ENCODE measurements around the gene ARHGAP10.

The ARHGAP10 gene

DNA sequence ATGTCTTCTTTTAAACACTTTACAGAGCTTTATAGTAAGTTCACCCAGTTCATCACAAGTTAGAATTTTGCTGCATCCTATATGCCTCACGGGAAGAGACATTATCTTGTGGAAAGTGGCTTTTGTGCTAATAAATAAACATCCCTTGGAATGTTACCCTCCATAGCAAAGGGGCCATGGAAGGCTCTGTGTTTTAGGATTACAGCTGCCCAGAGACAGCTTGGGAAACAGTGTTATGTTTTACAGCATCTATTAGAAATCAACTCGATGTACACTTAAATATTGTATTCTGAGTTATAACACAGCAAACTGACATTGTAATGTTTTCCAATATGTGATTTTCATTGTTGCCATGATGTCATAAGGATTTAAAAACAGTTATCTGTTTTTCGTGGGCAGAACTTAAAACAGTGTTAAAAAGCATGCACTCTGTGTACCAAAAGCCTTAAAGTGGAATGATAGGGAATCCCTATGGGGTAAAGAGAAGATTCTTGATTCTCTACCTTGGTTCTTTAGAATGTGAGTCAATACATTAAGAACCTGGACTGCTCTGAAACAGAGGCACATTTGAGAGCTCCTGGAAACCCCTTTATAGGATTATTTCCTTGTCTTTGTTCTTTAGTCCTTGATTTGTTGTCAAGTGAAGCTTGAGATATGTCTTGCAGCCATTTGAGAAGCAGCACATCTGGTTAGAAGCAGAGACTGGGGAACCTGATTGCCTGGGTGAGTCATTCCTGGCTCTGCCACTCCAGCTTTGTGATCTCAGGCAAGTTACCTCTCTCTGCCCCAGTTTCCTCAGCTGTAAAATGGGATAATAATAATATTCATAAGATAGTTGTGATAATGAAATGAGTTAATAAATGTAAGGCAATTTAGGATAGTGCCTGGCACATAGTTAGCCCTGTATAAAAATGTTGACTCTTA, 41.6 kb downstream of the ARHGAP10 start:
- Histone ChIP-seq H2BK5ac (ENCODE audit: low read depth, low read length, poor library complexity, severe bottlenecking) (no peak overlapping the region), H3K4ac (ENCODE audit: low read depth in 1 of 2, low read length in 2 of 2) (no peak overlapping the region), H3K4me2 (ENCODE audit: low read length, poor library complexity, severe bottlenecking) (no peak overlapping the region), H3K27ac (ENCODE audit: low read length, poor library complexity, severe bottlenecking) (peak overlapping the region; percentile 78), H2BK120ac (ENCODE audit: low read depth, low read length) (no peak overlapping the region), H3K27me3 (ENCODE audit: control insufficient read depth in 1 of 2, insufficient read depth in 1 of 2, low read length in 2 of 2) (no peaks in the 10 kb centered on the region), H2AFZ (ENCODE audit: low read depth, low read length) (no peak overlapping the region), H3K23ac (ENCODE audit: low read length in 2 of 2) (no peak overlapping the region), H3K36me3 (ENCODE audit: control insufficient read depth in 1 of 2, insufficient read depth in 2 of 2, low read depth in 1 of 2, low read length in 2 of 2) (peaks cover 0 to 7% of the 10 kb centered on the region in 2 experiments), H3K9me3 (ENCODE audit: control insufficient read depth, low read length) (no peaks in the 10 kb centered on the region), H3K18ac (ENCODE audit: low read depth in 1 of 2, low read length in 2 of 2) (no peak overlapping the region), H3K14ac (ENCODE audit: low read length in 2 of 2) (no peak overlapping the region), H2BK15ac (ENCODE audit: low read depth, poor library complexity, severe bottlenecking) (no peak overlapping the region), H2AK5ac (ENCODE audit: low read length, severe bottlenecking) (peak overlapping the region; percentile 61), H4K91ac (ENCODE audit: low read length) (no peak overlapping the region), H3K4me1 (ENCODE audit: control insufficient read depth, insufficient read depth, low read depth, low read length) (peaks cover 18% of the 10 kb centered on the region), H3K4me3 (ENCODE audit: insufficient read depth in 1 of 2, low read depth in 1 of 2, low read length in 2 of 2) (peak overlapping the region in 1 of 2 experiments; percentile 44), H3K79me1 (replicated peaks; ENCODE audit: low read length, poor library complexity, severe bottlenecking) (peaks cover 13% of the 10 kb centered on the region), H3K9ac (ENCODE audit: low read length) (peak overlapping the region; percentile 76), H2BK12ac (ENCODE audit: low read length in 2 of 2) (no peak overlapping the region), H4K8ac (ENCODE audit: low read length) (no peak overlapping the region)
- DNase-seq, result peak; percentile 73
- WGBS, result 8% methylated on average over 1 of the region's 3 CpGs

- H3K27me3 ChIP-seq (ENCODE audit: control insufficient read depth in 1 of 2, insufficient read depth in 1 of 2, low read length in 2 of 2), result no peaks in the 10 kb centered on the region
- H2AK5ac ChIP-seq (ENCODE audit: low read length, severe bottlenecking), result peak overlapping the region; percentile 66
- no peak overlapping the region for H3K27ac ChIP-seq (ENCODE audit: low read length, poor library complexity, severe bottlenecking)
- no peak overlapping the region for H3K23ac ChIP-seq (ENCODE audit: low read length in 2 of 2)
- H3K14ac ChIP-seq (ENCODE audit: low read length in 2 of 2), result no peak overlapping the region
- peak overlapping the region; percentile 13 to 85 for H3K18ac ChIP-seq (ENCODE audit: low read depth in 1 of 2, low read length in 2 of 2)
- H3K9ac ChIP-seq (ENCODE audit: low read length), result no peak overlapping the region
- WGBS, result 95% methylated on average over 10 of the region's 10 CpGs
- H4K91ac ChIP-seq (ENCODE audit: low read length), result peak overlapping the region; percentile 80
- no peak overlapping the region for H2BK15ac ChIP-seq (ENCODE audit: low read depth, poor library complexity, severe bottlenecking)
- peaks cover 21% of the 10 kb centered on the region for H3K4me1 ChIP-seq (ENCODE audit: control insufficient read depth, insufficient read depth, low read depth, low read length)
- H3K4me3 ChIP-seq (ENCODE audit: insufficient read depth in 1 of 2, low read depth in 1 of 2, low read length in 2 of 2), result no peak overlapping the region
- DNase-seq, result no peak
- H2AFZ ChIP-seq (ENCODE audit: low read depth, low read length), result no peak overlapping the region
- H3K79me1 ChIP-seq (replicated peaks; ENCODE audit: low read length, poor library complexity, severe bottlenecking), result peaks cover 15% of the 10 kb centered on the region
- peak overlapping the region; percentile 39 for H4K8ac ChIP-seq (ENCODE audit: low read length)
- H3K4ac ChIP-seq (ENCODE audit: low read depth in 1 of 2, low read length in 2 of 2), result peak overlapping the region; percentile 4 to 51
- H3K4me2 ChIP-seq (ENCODE audit: low read length, poor library complexity, severe bottlenecking), result no peak overlapping the region
- no peak overlapping the region for H2BK5ac ChIP-seq (ENCODE audit: low read depth, low read length, poor library complexity, severe bottlenecking)
- H3K9me3 ChIP-seq (ENCODE audit: control insufficient read depth, low read length), result no peaks in the 10 kb centered on the region
- peaks cover 0 to 2% of the 10 kb centered on the region in 2 experiments for H3K36me3 ChIP-seq (ENCODE audit: control insufficient read depth in 1 of 2, insufficient read depth in 2 of 2, low read depth in 1 of 2, low read length in 2 of 2)
- no peak overlapping the region for H2BK12ac ChIP-seq (ENCODE audit: low read length in 2 of 2)
- H2BK120ac ChIP-seq (ENCODE audit: low read depth, low read length), result no peak overlapping the region
Observed at GRCh38 chr4:147776716-147777115, 44.8 kb downstream of the ARHGAP10 start.

- H3K23ac ChIP-seq (ENCODE audit: low read length in 2 of 2), result no peak overlapping the region
- 35% methylated on average over 5 of the region's 5 CpGs for WGBS
- no peak overlapping the region for H3K9ac ChIP-seq (ENCODE audit: low read length)
- no peak overlapping the region for H3K4me2 ChIP-seq (ENCODE audit: low read length, poor library complexity, severe bottlenecking)
- H3K4ac ChIP-seq (ENCODE audit: low read depth in 1 of 2, low read length in 2 of 2), result no peak overlapping the region
- H2BK12ac ChIP-seq (ENCODE audit: low read length in 2 of 2), result no peak overlapping the region
- H3K14ac ChIP-seq (ENCODE audit: low read length in 2 of 2), result no peak overlapping the region
- no peak overlapping the region for H2BK120ac ChIP-seq (ENCODE audit: low read depth, low read length)
- H3K18ac ChIP-seq (ENCODE audit: low read depth in 1 of 2, low read length in 2 of 2), result no peak overlapping the region
- peak; percentile 56 for DNase-seq
- H2BK5ac ChIP-seq (ENCODE audit: low read depth, low read length, poor library complexity, severe bottlenecking), result no peak overlapping the region
- no peak overlapping the region for H4K8ac ChIP-seq (ENCODE audit: low read length)
- no peaks in the 10 kb centered on the region for H3K27me3 ChIP-seq (ENCODE audit: control insufficient read depth in 1 of 2, insufficient read depth in 1 of 2, low read length in 2 of 2)
- no peaks in the 10 kb centered on the region for H3K9me3 ChIP-seq (ENCODE audit: control insufficient read depth, low read length)
- H2AFZ ChIP-seq (ENCODE audit: low read depth, low read length), result no peak overlapping the region
- no peak overlapping the region for H2AK5ac ChIP-seq (ENCODE audit: low read length, severe bottlenecking)
- peaks cover 15% of the 10 kb centered on the region for H3K79me1 ChIP-seq (replicated peaks; ENCODE audit: low read length, poor library complexity, severe bottlenecking)
- no peak overlapping the region for H2BK15ac ChIP-seq (ENCODE audit: low read depth, poor library complexity, severe bottlenecking)
- peaks cover 0 to 2% of the 10 kb centered on the region in 2 experiments for H3K36me3 ChIP-seq (ENCODE audit: control insufficient read depth in 1 of 2, insufficient read depth in 2 of 2, low read depth in 1 of 2, low read length in 2 of 2)
- peaks cover 17% of the 10 kb centered on the region for H3K4me1 ChIP-seq (ENCODE audit: control insufficient read depth, insufficient read depth, low read depth, low read length)
- H3K27ac ChIP-seq (ENCODE audit: low read length, poor library complexity, severe bottlenecking), result no peak overlapping the region
- no peak overlapping the region for H4K91ac ChIP-seq (ENCODE audit: low read length)
- H3K4me3 ChIP-seq (ENCODE audit: insufficient read depth in 1 of 2, low read depth in 1 of 2, low read length in 2 of 2), result no peak overlapping the region
Observed at GRCh38 chr4:147777456-147778091, 45.7 kb downstream of the ARHGAP10 start.

- Histone ChIP-seq H4K91ac (ENCODE audit: low read length) (no peak overlapping the region), H2AFZ (ENCODE audit: low read depth, low read length) (no peak overlapping the region), H3K4ac (ENCODE audit: low read depth in 1 of 2, low read length in 2 of 2) (peak overlapping the region in 1 of 2 experiments; percentile 54), H2BK12ac (ENCODE audit: low read length in 2 of 2) (no peak overlapping the region), H2AK5ac (ENCODE audit: low read length, severe bottlenecking) (no peak overlapping the region), H4K8ac (ENCODE audit: low read length) (no peak overlapping the region), H3K18ac (ENCODE audit: low read depth in 1 of 2, low read length in 2 of 2) (peak overlapping the region in 1 of 2 experiments; percentile 22), H3K14ac (ENCODE audit: low read length in 2 of 2) (no peak overlapping the region), H3K4me3 (ENCODE audit: insufficient read depth in 1 of 2, low read depth in 1 of 2, low read length in 2 of 2) (no peak overlapping the region), H3K9me3 (ENCODE audit: control insufficient read depth, low read length) (no peaks in the 10 kb centered on the region), H3K4me2 (ENCODE audit: low read length, poor library complexity, severe bottlenecking) (no peak overlapping the region), H3K9ac (ENCODE audit: low read length) (no peak overlapping the region), H3K27ac (ENCODE audit: low read length, poor library complexity, severe bottlenecking) (no peak overlapping the region), H2BK5ac (ENCODE audit: low read depth, low read length, poor library complexity, severe bottlenecking) (no peak overlapping the region), H3K4me1 (ENCODE audit: control insufficient read depth, insufficient read depth, low read depth, low read length) (peaks cover 17% of the 10 kb centered on the region), H3K27me3 (ENCODE audit: control insufficient read depth in 1 of 2, insufficient read depth in 1 of 2, low read length in 2 of 2) (no peaks in the 10 kb centered on the region), H2BK120ac (ENCODE audit: low read depth, low read length) (no peak overlapping the region), H2BK15ac (ENCODE audit: low read depth, poor library complexity, severe bottlenecking) (no peak overlapping the region), H3K23ac (ENCODE audit: low read length in 2 of 2) (no peak overlapping the region), H3K36me3 (ENCODE audit: control insufficient read depth in 1 of 2, insufficient read depth in 2 of 2, low read depth in 1 of 2, low read length in 2 of 2) (peaks cover 0 to 2% of the 10 kb centered on the region in 2 experiments), H3K79me1 (replicated peaks; ENCODE audit: low read length, poor library complexity, severe bottlenecking) (peaks cover 15% of the 10 kb centered on the region)
- WGBS, result 96% methylated on average over 7 of the region's 7 CpGs
- no peak for DNase-seq
Observed at GRCh38 chr4:147778942-147779341, 47.1 kb downstream of the ARHGAP10 start.

Data from mesenchymal stem cell (in vitro differentiated cells and primary cell).